ENCODE results near the gene SIRPD.

GRCh38 chr20:1503564-1504227, 53.8 kb downstream of the SIRPD start:
- TF ChIP-seq CSDC2 (CRISPR knock-in tag; IDR thresholded peaks at IDR 0.05) (no peak), ZFP3 (CRISPR knock-in tag; IDR thresholded peaks at IDR 0.05) (no peak), CREB5 (CRISPR knock-in tag; IDR thresholded peaks at IDR 0.05; ENCODE audit: low read depth) (no peak), ZFP30 (CRISPR knock-in tag; IDR thresholded peaks at IDR 0.05) (no peak), ARNTL (CRISPR knock-in tag; IDR thresholded peaks at IDR 0.05; ENCODE audit: borderline replicate concordance, low read depth) (no peak), TSHZ2 (CRISPR knock-in tag; IDR thresholded peaks at IDR 0.05) (no peak), ZNF565 (CRISPR knock-in tag; conservative IDR thresholded peaks at IDR 0.05; ENCODE audit: low read depth) (no peak), PATZ1 (CRISPR knock-in tag; IDR thresholded peaks at IDR 0.05; ENCODE audit: borderline replicate concordance) (no peak), TOX (CRISPR knock-in tag; IDR thresholded peaks at IDR 0.05; ENCODE audit: borderline replicate concordance) (no peak), CSRNP3 (CRISPR knock-in tag; IDR thresholded peaks at IDR 0.05) (no peak), OSR1 (CRISPR knock-in tag; IDR thresholded peaks at IDR 0.05) (no peak)
